NT2/D1 (cell line): ENCODE results near the gene SLC2A2.

Source experiments
- SUZ12 ChIP-seq: IDR thresholded peaks from 2 replicates; pipeline ENCODE4 v1.6.1; 2011; ENCODE audit not compliant: insufficient read length, insufficient read depth; ENCODE audit errors: extremely low read depth
- YY1 ChIP-seq: IDR thresholded peaks from 2 replicates; pipeline ENCODE4 v1.6.1; 2011; ENCODE audit not compliant: insufficient read length, insufficient read depth

- TF ChIP-seq SUZ12 (no peak), YY1 (no peak)
These were observed at the start of gene SLC2A2 for GRCh38 chr3:171026597-171027293.
